Kidney epithelial cell (primary cell): ENCODE results near the gene DLG2. TPM values are rescaled to one million over a fixed set of nuclear protein-coding genes. Genes with fewer than 3 reads are reported as not detected.
"Not testable (repeated sequence)": the region's sequence is repeated elsewhere in the genome, so short reads cannot be mapped to it uniquely, and the experiment has no call there.

Experiments used
- DNase-seq: peaks from one replicate; pipeline ENCODE4 v3.0.0-alpha.2; 2010; ENCODE audit warnings: low read depth
- H3K27me3 ChIP-seq: 2 replicates; pipeline ENCODE4 v1.6.0; 2011; ENCODE audit warnings: low read length; ENCODE audit not compliant: control insufficient read depth, insufficient read depth
- H3K36me3 ChIP-seq: 2 replicates; pipeline ENCODE4 v1.5.1; 2011; ENCODE audit warnings: low read length; ENCODE audit not compliant: control insufficient read depth, insufficient read depth
- H3K4me3 ChIP-seq: 2 replicates; pipeline ENCODE4 v1.5.1; 2011; ENCODE audit warnings: low read depth, mild to moderate bottlenecking, control low read depth, low read length
- total RNA-seq: library from RNA; depleted of rRNA; stranded (reverse); fragments of >200 nt; gene quantifications from 2 replicates; pipeline ENCODE4 v1.2.3, GENCODE V29; 2015
- TF ChIP-seq, protein P1 (sequence below): IDR thresholded peaks from 2 replicates; pipeline ENCODE4 v1.5.1; 2011; ENCODE audit warnings: mild to moderate bottlenecking, moderate library complexity, low read length, control low read depth, inconsistent platforms; ENCODE audit not compliant: insufficient read depth, poor library complexity, severe bottlenecking

The DLG2 gene
- total RNA-seq, 1 donor from 2014 or later, result 0.75 TPM

DNA sequence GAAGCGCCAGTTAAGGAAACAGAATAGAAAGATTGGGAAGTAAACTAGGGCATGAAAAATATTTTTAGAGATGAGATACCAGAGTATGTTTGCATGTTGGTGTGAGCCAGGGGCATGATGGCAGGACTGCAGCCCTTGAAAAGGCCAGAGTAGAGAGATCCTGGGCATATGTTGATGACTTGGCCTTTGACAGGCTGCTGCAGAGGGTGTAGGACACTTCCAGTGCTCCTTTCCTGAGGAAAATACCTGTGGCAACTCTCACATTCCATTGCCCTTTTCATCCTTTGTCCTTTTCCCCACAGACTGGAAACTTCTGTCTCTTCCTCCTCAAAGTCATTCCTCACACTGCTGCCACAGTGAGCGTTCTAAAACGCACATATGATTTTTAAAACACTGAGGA, 2190.3 kb downstream of the DLG2 start:
- no peaks in the 10 kb centered on the region for H3K36me3 ChIP-seq
- no peaks in the 10 kb centered on the region for H3K27me3 ChIP-seq
- TF ChIP-seq, protein P1, sequence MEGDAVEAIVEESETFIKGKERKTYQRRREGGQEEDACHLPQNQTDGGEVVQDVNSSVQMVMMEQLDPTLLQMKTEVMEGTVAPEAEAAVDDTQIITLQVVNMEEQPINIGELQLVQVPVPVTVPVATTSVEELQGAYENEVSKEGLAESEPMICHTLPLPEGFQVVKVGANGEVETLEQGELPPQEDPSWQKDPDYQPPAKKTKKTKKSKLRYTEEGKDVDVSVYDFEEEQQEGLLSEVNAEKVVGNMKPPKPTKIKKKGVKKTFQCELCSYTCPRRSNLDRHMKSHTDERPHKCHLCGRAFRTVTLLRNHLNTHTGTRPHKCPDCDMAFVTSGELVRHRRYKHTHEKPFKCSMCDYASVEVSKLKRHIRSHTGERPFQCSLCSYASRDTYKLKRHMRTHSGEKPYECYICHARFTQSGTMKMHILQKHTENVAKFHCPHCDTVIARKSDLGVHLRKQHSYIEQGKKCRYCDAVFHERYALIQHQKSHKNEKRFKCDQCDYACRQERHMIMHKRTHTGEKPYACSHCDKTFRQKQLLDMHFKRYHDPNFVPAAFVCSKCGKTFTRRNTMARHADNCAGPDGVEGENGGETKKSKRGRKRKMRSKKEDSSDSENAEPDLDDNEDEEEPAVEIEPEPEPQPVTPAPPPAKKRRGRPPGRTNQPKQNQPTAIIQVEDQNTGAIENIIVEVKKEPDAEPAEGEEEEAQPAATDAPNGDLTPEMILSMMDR, result no peak
- no peak overlapping the region for H3K4me3 ChIP-seq
- no peak for DNase-seq

DNA sequence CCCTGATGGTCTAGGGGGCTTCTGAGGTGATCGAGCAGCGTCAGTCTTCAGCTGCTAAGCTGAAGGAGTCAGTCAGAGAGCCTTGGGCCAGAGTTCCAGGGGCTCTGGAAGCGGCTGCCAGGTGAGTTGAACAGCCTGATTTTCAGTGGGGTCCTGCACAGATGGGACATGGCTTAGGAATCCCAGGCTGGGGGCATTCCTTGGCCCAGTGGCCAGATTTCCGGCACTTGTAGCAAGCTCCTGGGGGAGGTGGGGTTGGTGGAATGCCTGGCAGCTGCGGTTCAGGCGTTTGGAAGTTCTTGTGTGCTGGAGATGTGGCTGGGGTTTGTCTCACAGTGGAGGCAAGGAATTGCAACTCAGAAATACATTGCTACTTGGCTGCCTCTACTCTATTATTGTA, 2192.3 kb downstream of the DLG2 start:
- not testable (repeated sequence) for H3K27me3 ChIP-seq, H3K4me3 ChIP-seq, H3K36me3 ChIP-seq, DNase-seq

DNA sequence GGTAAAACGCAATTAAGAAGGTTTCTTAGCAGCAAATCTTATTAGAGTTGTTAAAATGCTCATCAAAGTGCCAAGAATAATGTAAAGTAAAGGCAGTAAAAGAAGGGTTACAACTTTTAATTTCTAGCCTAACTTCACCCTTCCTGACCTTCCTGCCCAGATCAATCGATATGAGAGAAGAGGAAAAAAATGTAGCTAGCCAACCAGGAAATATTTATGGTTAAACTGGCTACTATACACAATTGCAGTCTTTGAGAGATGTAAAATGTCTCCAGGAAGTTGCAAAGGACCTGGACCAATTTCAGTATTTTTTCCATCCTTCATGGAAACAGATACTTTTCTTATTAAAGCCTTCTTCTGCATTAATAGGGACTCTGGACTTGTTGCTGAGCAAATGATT, 2199.2 kb downstream of the DLG2 start:
- Histone ChIP-seq H3K36me3 (no peaks in the 10 kb centered on the region), H3K27me3 (no peaks in the 10 kb centered on the region), H3K4me3 (no peak overlapping the region)
- TF ChIP-seq, protein P1, result no peak
- no peak for DNase-seq

DNA sequence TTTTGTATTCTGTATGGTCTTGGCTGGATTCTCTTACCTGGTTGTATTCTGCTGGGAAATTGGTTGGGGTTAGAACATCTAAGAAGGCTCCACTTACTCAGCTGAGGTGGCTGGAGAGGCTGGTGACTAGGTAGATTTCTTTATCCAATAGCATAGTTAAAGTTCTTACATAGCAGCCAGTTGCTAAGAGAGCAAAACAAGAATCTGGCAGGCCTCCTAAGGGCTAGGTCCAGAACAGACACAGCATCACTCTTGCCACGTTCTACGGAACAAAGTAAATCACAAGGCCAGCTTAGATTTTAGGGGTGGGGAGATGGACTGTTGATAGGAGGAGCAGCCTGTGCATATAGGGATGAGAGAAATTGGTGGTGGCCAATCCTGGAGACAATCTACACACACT, 2199.6 kb downstream of the DLG2 start:
- no peak for DNase-seq
- TF ChIP-seq, protein P1, result no peak
- no peak overlapping the region for H3K4me3 ChIP-seq
- no peaks in the 10 kb centered on the region for H3K27me3 ChIP-seq
- no peaks in the 10 kb centered on the region for H3K36me3 ChIP-seq

DNA sequence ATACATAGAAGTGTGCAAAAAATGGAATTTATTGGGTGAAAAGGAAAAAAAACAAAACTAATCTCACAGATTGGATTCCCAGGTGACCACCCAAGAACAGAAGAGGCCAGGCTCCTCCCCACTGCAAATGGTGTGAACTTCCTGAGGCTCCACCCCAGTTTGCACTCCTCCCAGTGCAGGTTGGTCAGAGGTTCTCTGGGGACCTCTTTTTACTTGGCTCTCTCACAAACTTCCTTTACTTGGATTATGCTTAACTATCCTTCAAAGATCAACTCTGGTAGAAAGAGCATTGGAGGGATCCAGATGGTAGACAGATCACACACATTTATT, 2202.0 kb downstream of the DLG2 start:
- Histone ChIP-seq H3K27me3 (no peaks in the 10 kb centered on the region), H3K4me3 (no peak overlapping the region), H3K36me3 (no peaks in the 10 kb centered on the region)
- TF ChIP-seq, protein P1, result no peak
- DNase-seq, result no peak

DNA sequence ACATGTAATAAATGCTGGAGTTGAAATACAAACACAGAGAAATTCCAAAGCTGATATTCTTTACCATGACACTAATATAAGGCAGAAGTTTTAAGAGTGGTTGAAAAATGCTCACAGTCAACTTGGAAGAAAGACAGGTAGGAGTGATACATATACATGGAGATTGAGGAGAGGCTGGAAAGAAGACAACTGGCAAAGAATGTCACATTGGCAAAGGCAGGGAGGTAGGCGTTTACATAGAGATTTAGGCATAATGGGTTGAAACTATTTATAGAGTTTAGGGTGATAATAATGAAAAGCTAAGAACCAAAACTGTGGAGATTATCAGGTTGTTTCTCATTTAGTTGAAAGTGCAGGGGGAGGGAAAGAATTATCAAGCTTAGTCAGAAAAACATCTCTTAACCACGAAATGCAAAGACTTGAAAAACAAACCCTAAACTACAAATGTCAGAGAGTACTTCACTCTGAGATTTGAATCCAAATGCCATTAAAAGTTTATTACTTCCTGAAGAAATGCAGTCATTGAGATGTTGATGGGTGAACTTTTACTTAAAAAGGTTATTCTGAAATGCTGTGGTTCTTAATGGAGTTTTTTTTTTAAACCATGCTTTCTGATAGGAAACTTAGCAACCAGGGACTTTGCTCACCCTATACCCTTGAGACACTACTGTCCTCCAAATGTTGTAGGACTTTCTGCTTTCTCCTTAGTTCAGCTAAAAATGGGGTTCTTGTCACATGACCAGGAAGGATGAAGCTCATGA, 2202.6 kb downstream of the DLG2 start:
- H3K36me3 ChIP-seq, result no peaks in the 10 kb centered on the region
- no peak for DNase-seq
- H3K4me3 ChIP-seq, result no peak overlapping the region
- TF ChIP-seq, protein P1, result no peak
- H3K27me3 ChIP-seq, result no peaks in the 10 kb centered on the region

DNA sequence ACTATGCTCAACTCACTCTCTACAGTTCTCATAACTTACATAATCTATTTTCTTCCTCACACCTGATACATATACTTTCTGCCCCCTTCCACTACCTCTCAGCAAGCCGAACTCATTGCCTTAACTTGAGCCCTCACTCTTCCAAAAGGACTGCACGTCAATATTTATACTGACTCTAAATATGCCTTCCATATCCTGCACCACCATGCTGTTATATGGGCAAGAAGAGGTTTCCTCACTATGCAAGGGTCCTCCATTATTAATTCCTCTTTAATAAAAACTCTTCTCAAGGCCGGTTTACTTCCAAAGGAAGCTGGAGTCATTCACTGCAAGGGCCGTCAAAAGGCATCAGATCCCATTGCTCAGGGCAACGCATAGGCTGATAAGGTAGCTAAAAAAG, 2204.5 kb downstream of the DLG2 start:
- H3K36me3 ChIP-seq, H3K4me3 ChIP-seq, H3K27me3 ChIP-seq, DNase-seq: not testable (repeated sequence)
